K562 (cell line): ENCODE results near the gene MED19. TPM values are rescaled to one million over a fixed set of nuclear protein-coding genes. Genes with fewer than 3 reads are reported as not detected.

Experiments used
- BRCA1 ChIP-seq, 2 experiments: fragments of 450-650 bp in 1 of 2; sonication (generic) in 1 of 2; formaldehyde crosslinking in 1 of 2; IDR thresholded peaks; 2 replicates each; pipeline versions ENCODE4 v1.5.0 to v1.6.1; 2017 to 2020; ENCODE audit warnings: mild to moderate bottlenecking in 1 of 2, missing genetic modification reagents in 1 of 2
- CCNT2 ChIP-seq: IDR thresholded peaks from 2 replicates; pipeline ENCODE4 v1.6.1; 2011; ENCODE audit warnings: borderline replicate concordance, low read depth, mild to moderate bottlenecking, moderate library complexity, mixed read lengths, low read length; ENCODE audit not compliant: insufficient read length; ENCODE audit errors: extremely low read depth
- DIDO1 ChIP-seq: fragments of 450-650 bp; IDR thresholded peaks from 2 replicates; pipeline ENCODE4 v1.6.1; 2016; ENCODE audit warnings: low read depth, missing biosample characterization, missing genetic modification characterization
- EP400 ChIP-seq: fragments of 450-650 bp; IDR thresholded peaks from 2 replicates; pipeline ENCODE4 v1.6.1; 2017; ENCODE audit warnings: antibody characterized with exemption, mild to moderate bottlenecking, moderate library complexity
- ETS2 ChIP-seq: IDR thresholded peaks from 2 replicates; pipeline ENCODE4 v1.6.1; 2016; ENCODE audit warnings: borderline replicate concordance, missing genetic modification characterization, mild to moderate bottlenecking, moderate library complexity, missing compliant biosample characterization; ENCODE audit not compliant: poor library complexity, severe bottlenecking
- FOSL1 ChIP-seq: fragments of 200-800 bp; sonication (Bioruptor generic); conservative IDR thresholded peaks from 2 replicates; pipeline ENCODE4 v1.6.1; 2016; ENCODE audit warnings: missing genetic modification characterization, missing compliant biosample characterization
- NR2F6 ChIP-seq: fragments of 450-650 bp; formaldehyde crosslinking; IDR thresholded peaks from 2 replicates; pipeline ENCODE4 v1.4.0; 2020; ENCODE audit warnings: mild to moderate bottlenecking
- PHF20 ChIP-seq: fragments of 450-650 bp; IDR thresholded peaks from 2 replicates; pipeline ENCODE4 v1.6.1; 2018; ENCODE audit not compliant: partially characterized antibody
- PHF8 ChIP-seq: fragments of 200-600 bp; sonication (generic); IDR thresholded peaks from 2 replicates; pipeline ENCODE4 v1.6.1; 2012; ENCODE audit warnings: mixed run types, mild to moderate bottlenecking, inconsistent platforms, low read length, moderate library complexity, borderline replicate concordance
- RBM15 ChIP-seq: fragments of 200-400 bp; formaldehyde crosslinking; IDR thresholded peaks from 2 replicates; pipeline ENCODE4 v1.6.1; 2018; ENCODE audit warnings: mild to moderate bottlenecking, low read length, moderate library complexity; ENCODE audit not compliant: insufficient read depth
- SPI1 ChIP-seq: IDR thresholded peaks from 2 replicates; pipeline ENCODE4 v1.6.1; 2011; ENCODE audit warnings: low read depth, low read length, control low read depth, borderline replicate concordance
- polyA plus RNA-seq, 8 experiments: library from polyadenylated mRNA; depleted of rRNA in 4 of 8; stranded (reverse) in 5 of 8; unstranded in 3 of 8; fragments of >200 nt; fragmentation: Nextera tagmentation in 2 of 8; fragmentation: Illumina TruSeq in 1 of 8; extraction: Ambion mirVana in 2 of 8; extraction: Trizol in 1 of 8; gene quantifications; 2 replicates each; pipeline versions ENCODE4 v1.2.1 to v1.2.3, GENCODE V29; 2011 to 2014; ENCODE audit warnings: inconsistent platforms in 1 of 8, missing spikeins in 1 of 8
- total RNA-seq, 7 experiments: library from RNA; depleted of rRNA in 6 of 7; stranded (reverse); fragments of >200 nt in 6 of 7; fragmentation: Illumina TruSeq in 2 of 7; extraction: Trizol in 2 of 7; gene quantifications; 2 replicates each; pipeline versions ENCODE4 v1.2.1 to v1.2.3, GENCODE V29; 2011 to 2021; ENCODE audit warnings: low replicate concordance in 1 of 7
- TF ChIP-seq, protein P1 (sequence below): sonication (generic); formaldehyde crosslinking; IDR thresholded peaks from 2 replicates; pipeline ENCODE4 v1.8.0; 2022; ENCODE audit warnings: missing genetic modification reagents, mild to moderate bottlenecking, borderline replicate concordance
- TF ChIP-seq, protein P2 (sequence below): sonication (generic); formaldehyde crosslinking; IDR thresholded peaks from 2 replicates; pipeline ENCODE4 v1.8.0; 2023; ENCODE audit warnings: mild to moderate bottlenecking, missing genetic modification reagents
- TF ChIP-seq, protein P3 (sequence below), 2 experiments: fragments of 450-650 bp; conservative IDR thresholded peaks; 2 replicates each; pipeline ENCODE4 v1.6.1; 2017; ENCODE audit warnings: mild to moderate bottlenecking in 2 of 2, moderate library complexity in 2 of 2

Gene MED19
- total and polyA plus RNA-seq, 9 of the 15 experiments (the other 6 are each of a cell fraction or from before 2014, with no cell fraction given) = 7.3 to 23.5 (median 15.0) TPM

DNA sequence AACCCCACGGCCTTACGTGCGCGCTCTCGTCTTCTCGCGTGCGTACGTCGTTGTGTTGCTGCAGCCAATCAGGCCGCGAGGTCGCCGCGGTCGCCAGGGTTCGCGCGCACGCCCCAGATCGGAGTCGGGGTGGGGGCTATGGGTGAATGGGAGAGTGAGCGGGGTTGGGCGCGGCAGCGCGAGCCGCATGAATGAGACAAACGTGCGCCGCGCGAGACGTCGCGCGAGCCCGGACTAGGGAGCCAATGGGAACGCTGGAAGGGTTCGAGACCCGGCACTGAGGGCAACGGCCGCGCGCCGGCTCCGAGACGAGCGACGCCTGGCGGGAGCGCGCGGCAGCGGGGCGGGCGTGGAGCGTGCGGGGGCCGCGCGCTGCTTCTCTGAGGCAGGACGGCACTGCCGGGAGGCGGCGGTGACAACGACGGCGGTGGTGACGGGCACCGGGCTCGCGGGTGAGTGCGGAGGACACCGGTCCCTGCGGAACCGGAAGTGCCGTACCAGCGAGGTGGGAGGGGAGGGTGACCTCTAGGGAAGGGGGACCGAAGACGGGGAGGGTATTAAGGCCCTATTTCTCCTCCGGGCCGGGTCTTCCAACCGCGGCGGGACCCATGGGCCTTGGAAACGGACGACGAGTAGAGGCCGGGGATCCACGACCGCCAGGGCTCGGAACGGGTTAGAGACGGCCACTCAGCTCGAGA lies 44.1 kb downstream of the MED19 start, which contains the start of gene ZDHHC5 (continued):
- TF ChIP-seq PHF20 (peak; percentile 47), CCNT2 (peak; percentile 83), RBM15 (no peak), BRCA1 (IDR thresholded peaks at IDR 0.05) (no peak), BRCA1 (CRISPR knock-in tag; IDR thresholded peaks at IDR 0.05) (no peak), ETS2 (tag) (no peak), NR2F6 (no peak), PHF8 (peak; percentile 91; the same call in 1 of the 2 replicates), DIDO1 (tag) (no peak), FOSL1 (tag) (peak; percentile 18), SPI1 (peak; percentile 52; the same call in 1 of the 2 replicates), EP400 (peak; percentile 75; the same call in 1 of the 2 replicates)
- TF ChIP-seq, protein P1, sequence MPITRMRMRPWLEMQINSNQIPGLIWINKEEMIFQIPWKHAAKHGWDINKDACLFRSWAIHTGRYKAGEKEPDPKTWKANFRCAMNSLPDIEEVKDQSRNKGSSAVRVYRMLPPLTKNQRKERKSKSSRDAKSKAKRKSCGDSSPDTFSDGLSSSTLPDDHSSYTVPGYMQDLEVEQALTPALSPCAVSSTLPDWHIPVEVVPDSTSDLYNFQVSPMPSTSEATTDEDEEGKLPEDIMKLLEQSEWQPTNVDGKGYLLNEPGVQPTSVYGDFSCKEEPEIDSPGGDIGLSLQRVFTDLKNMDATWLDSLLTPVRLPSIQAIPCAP (CRISPR knock-in tag) = no peak
- TF ChIP-seq, protein P2, sequence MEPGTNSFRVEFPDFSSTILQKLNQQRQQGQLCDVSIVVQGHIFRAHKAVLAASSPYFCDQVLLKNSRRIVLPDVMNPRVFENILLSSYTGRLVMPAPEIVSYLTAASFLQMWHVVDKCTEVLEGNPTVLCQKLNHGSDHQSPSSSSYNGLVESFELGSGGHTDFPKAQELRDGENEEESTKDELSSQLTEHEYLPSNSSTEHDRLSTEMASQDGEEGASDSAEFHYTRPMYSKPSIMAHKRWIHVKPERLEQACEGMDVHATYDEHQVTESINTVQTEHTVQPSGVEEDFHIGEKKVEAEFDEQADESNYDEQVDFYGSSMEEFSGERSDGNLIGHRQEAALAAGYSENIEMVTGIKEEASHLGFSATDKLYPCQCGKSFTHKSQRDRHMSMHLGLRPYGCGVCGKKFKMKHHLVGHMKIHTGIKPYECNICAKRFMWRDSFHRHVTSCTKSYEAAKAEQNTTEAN (CRISPR knock-in tag) = no peak
- TF ChIP-seq, protein P3, sequence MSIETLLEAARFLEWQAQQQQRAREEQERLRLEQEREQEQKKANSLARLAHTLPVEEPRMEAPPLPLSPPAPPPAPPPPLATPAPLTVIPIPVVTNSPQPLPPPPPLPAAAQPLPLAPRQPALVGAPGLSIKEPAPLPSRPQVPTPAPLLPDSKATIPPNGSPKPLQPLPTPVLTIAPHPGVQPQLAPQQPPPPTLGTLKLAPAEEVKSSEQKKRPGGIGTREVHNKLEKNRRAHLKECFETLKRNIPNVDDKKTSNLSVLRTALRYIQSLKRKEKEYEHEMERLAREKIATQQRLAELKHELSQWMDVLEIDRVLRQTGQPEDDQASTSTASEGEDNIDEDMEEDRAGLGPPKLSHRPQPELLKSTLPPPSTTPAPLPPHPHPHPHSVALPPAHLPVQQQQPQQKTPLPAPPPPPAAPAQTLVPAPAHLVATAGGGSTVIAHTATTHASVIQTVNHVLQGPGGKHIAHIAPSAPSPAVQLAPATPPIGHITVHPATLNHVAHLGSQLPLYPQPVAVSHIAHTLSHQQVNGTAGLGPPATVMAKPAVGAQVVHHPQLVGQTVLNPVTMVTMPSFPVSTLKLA (conservative IDR thresholded peaks at IDR 0.05) = peak; percentile 72 to 85
